Activated CD4-positive, alpha-beta T cell treated with anti-CD3 and anti-CD28 coated beads, Interleukin-10, Interleukin-2, amounts not matched to agents 100 ng/mL and 50 ng/mL, durations not matched to agents 16 hours and 8 hours (primary cell): ENCODE measurements around the gene LAG3.
A peak's percentile ranks its signal among the peaks of the same experiment; 100 is the strongest.

Source experiments
- DNase-seq: peaks from one replicate; pipeline ENCODE4 v3.0.0-alpha.2; 2020

LAG3 gene

GRCh38 chr12:6753772-6754356 is 18.5 kb upstream of the LAG3 start:
- DNase-seq, result no peak

GRCh38 chr12:6754411-6754810 is 17.9 kb upstream of the LAG3 start:
- DNase-seq, result no peak

GRCh38 chr12:6757028-6757690 is 15.2 kb upstream of the LAG3 start:
- no peak for DNase-seq

GRCh38 chr12:6758506-6759095 is 13.7 kb upstream of the LAG3 start:
- DNase-seq, result peak; percentile 22

- DNase-seq, result no peak
Measured at GRCh38 chr12:6759741-6760140, 12.6 kb upstream of the LAG3 start.

- no peak for DNase-seq
Measured at GRCh38 chr12:6763380-6763779, 8.9 kb upstream of the LAG3 start.

- DNase-seq, result peak; percentile 86
Measured at GRCh38 chr12:6764011-6764828, 8.1 kb upstream of the LAG3 start.

- DNase-seq, result no peak
Measured at GRCh38 chr12:6765048-6765633, 7.2 kb upstream of the LAG3 start.

GRCh38 chr12:6765634-6766581 is 6.4 kb upstream of the LAG3 start, which contains the start of gene PTMS:
Gene PTMS, plus strand, starts transcription at chr12:6766363. Its CDS starts 343 bp downstream, at chr12:6766706.
- DNase-seq, result peak; percentile 51

- DNase-seq, result peak; percentile 63
Measured at GRCh38 chr12:6766651-6767349, 5.5 kb upstream of the LAG3 start.

GRCh38 chr12:6767353-6768319 is 4.7 kb upstream of the LAG3 start:
- DNase-seq, result no peak

GRCh38 chr12:6768437-6768914 is 3.8 kb upstream of the LAG3 start:
- no peak for DNase-seq

GRCh38 chr12:6768990-6769389 is 3.3 kb upstream of the LAG3 start:
- no peak for DNase-seq

GRCh38 chr12:6769666-6770065 is 2.7 kb upstream of the LAG3 start:
- DNase-seq, result no peak

- no peak for DNase-seq
Measured at GRCh38 chr12:6770094-6770493, 2.2 kb upstream of the LAG3 start.

GRCh38 chr12:6770600-6770999 is 1.7 kb upstream of the LAG3 start:
- no peak for DNase-seq

- DNase-seq, result no peak
Measured at GRCh38 chr12:6771091-6771495, 1.2 kb upstream of the LAG3 start.

GRCh38 chr12:6771509-6772330 is 600 bp upstream of the LAG3 start:
- no peak for DNase-seq
